Mononuclear cell (primary cell): ENCODE measurements around the gene HBG1. TPM values are rescaled to one million over a fixed set of nuclear protein-coding genes. Genes with fewer than 3 reads are reported as not detected.

Experiments
- H3K27me3 ChIP-seq: 2 replicates; pipeline ENCODE4 v1.6.0; 2011; ENCODE audit warnings: low read length, control low read depth; ENCODE audit not compliant: insufficient read depth
- H3K4me1 ChIP-seq: 2 replicates; pipeline ENCODE4 v1.5.1; 2011; ENCODE audit warnings: mild to moderate bottlenecking, low read length, control low read depth; ENCODE audit not compliant: insufficient read depth
- H3K4me3 ChIP-seq: 2 replicates; pipeline ENCODE4 v1.5.1; 2011; ENCODE audit warnings: mild to moderate bottlenecking, low read length, moderate library complexity
- H3K9me3 ChIP-seq: 2 replicates; pipeline ENCODE4 v1.5.1; 2011; ENCODE audit warnings: low read depth, mild to moderate bottlenecking, control low read depth, low read length
- total RNA-seq: library from RNA; depleted of rRNA; stranded (reverse); fragments of >200 nt; gene quantifications from one replicate; pipeline ENCODE4 v1.2.3, GENCODE V29; 2012

HBG1 gene
- total RNA-seq, 1 donor, result not detected

DNA sequence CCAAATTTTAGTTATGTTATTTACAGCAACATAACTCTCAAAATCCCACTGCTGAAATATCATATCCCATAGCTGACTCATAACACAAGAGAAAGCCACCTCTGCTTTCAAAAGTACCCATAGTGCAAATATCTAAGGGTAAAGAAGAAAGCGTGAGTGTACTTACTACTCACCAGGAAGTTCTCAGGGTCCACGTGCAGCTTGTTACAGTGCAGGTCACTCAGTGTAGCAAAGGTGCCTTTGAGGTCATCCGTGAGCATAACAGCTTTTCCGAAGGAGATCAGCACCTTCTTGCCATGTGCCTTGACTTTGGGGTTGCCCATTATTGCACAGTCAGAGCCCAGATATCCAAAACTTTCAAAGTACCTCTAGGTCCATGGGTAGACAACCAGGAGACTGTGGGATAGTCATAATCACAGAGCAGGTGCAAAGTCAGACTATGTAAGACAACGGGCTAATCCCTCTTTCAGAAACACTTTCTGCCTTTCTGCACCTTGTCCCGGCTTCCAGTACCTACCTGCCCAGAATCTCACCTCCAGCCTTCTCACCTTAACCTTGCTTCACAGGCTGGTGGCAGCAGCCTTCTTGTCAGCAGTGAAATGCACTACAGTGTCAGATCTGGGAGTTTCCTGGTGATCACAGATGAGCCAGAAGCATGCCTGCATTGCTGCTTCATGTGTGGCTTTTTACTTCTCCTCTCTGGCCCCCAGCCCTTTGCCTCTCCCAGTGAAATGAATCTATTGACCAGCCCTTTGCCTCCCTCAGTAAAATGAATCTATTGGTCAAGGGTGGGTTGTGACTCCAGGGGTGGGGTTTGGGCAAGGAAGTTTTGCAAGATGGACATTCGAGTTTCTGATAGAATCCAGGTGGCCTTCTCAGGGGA, 6.5 kb downstream of the HBG1 start:
- no peaks in the 10 kb centered on the region for H3K4me1 ChIP-seq
- no peaks in the 10 kb centered on the region for H3K9me3 ChIP-seq
- H3K27me3 ChIP-seq, result no peaks in the 10 kb centered on the region
- H3K4me3 ChIP-seq, result no peak overlapping the region

DNA sequence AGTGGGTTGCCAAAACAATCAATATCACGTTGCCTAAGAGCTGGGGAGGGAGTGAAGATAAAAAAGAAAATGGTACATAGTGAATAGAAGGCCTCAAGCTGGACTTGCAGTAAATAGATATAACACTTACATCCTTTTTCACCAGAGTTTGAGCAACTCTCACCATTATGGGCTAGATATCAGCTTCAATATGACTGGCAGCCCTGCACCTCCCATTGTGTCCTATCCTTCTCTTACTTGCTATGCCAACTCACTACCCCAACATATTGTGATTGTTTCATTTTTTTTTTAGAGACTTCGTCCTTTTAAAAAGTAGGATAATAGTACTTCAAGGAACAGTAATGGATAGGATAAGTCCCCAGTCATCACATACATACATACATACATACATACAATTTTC, 7.4 kb downstream of the HBG1 start:
- Histone ChIP-seq H3K27me3 (no peaks in the 10 kb centered on the region), H3K4me3 (no peak overlapping the region), H3K4me1 (no peaks in the 10 kb centered on the region), H3K9me3 (no peaks in the 10 kb centered on the region)

DNA sequence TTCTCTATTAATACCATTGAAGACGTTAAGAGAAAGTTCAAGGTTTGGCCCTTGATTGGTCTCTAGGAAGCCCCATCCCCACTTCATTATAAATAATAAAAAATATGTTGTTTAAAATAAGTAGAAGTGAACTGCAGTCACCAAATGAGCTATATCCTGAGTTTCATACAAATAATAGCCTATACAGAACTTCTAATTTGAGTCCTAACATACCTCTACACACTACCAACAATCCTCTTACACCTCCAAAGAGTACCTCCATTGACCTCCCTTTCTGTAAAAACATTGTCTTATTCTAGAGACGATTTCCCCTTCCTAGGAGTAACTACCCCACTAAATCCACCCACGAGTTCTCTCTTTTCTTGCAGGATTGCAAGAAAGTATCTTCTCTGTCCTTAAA, 8.2 kb downstream of the HBG1 start:
- H3K4me1 ChIP-seq, result no peaks in the 10 kb centered on the region
- H3K4me3 ChIP-seq, result no peak overlapping the region
- no peaks in the 10 kb centered on the region for H3K27me3 ChIP-seq
- H3K9me3 ChIP-seq, result no peaks in the 10 kb centered on the region

DNA sequence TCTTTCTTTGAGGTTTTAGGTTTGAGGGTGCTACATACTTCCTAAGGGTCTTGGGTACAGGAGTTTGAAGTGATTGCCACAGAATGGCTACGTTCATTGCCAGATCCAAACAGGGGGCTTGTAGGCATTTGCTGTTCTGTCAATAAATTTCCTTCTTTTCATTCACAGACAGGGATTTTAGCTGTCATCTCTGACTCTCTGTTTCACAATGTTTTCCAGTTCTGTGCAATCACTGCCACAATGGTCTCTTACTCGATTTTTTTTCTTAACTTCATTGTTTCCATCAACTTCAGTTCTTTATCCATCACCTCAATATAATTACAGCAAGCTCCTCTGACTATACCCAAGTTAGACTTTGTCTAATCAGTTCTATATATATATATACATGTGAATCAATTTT, 9.2 kb downstream of the HBG1 start:
- Histone ChIP-seq H3K27me3 (no peaks in the 10 kb centered on the region), H3K4me1 (no peaks in the 10 kb centered on the region), H3K4me3 (no peak overlapping the region), H3K9me3 (no peaks in the 10 kb centered on the region)

DNA sequence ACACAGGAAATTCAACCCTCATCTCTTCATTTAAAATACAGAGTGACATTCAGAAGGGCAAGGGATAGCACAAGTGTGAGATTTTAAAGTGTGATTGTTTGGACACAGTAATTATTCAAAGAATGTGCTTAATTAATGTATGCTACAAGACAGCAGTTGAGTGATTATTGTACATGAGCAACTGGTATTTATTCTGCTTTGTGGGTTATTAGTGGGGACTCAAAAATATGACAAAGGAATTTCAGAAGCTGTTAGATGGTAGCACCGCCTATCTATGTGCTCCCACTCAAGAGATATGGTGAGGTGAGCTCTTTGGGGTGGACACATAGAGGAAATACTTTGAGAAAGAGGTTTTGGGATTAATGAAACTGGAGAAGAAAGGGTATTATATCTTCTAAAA, 9.6 kb downstream of the HBG1 start:
- Histone ChIP-seq H3K9me3 (no peaks in the 10 kb centered on the region), H3K4me3 (no peak overlapping the region), H3K27me3 (no peaks in the 10 kb centered on the region), H3K4me1 (no peaks in the 10 kb centered on the region)

DNA sequence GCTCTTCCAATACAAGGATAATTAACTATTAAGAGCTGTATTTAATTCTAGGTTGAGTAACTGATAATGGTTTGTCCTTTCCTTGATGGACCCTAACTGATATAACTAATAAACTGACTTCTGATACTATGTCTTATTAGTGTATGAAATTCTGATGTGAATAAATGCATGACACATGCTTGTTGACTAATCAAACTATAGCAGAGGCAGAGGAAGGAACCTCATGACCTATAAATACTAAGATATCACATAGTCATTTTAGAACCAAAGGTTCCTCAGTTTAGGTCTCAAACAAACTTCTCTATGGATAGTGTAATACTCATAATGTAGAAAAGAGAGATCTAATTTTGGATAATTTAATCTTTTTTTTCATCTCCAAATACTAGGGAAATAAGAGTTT, 10.6 kb downstream of the HBG1 start:
- H3K27me3 ChIP-seq, result no peaks in the 10 kb centered on the region
- H3K4me3 ChIP-seq, result no peak overlapping the region
- no peaks in the 10 kb centered on the region for H3K4me1 ChIP-seq
- no peaks in the 10 kb centered on the region for H3K9me3 ChIP-seq

DNA sequence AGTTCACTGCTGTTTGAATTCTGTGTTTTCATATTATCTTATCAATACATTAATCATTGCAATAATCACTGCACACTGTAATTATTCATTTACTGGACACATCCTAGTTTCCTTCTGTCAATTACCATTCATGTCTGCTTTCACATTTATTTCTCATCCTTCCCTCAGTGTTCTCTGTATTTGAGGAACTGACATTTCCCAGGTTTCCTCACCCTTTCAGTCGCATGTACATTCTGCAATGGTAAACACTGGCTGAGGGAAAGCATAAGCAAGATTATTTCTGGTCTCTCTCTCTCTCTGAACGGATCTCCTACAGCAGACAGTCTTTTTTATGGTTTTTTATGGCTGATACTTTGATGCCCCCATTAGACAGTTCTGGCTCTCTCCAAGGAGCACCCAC, 11.2 kb downstream of the HBG1 start:
- no peak overlapping the region for H3K4me3 ChIP-seq
- H3K9me3 ChIP-seq, result no peaks in the 10 kb centered on the region
- no peaks in the 10 kb centered on the region for H3K4me1 ChIP-seq
- no peaks in the 10 kb centered on the region for H3K27me3 ChIP-seq

DNA sequence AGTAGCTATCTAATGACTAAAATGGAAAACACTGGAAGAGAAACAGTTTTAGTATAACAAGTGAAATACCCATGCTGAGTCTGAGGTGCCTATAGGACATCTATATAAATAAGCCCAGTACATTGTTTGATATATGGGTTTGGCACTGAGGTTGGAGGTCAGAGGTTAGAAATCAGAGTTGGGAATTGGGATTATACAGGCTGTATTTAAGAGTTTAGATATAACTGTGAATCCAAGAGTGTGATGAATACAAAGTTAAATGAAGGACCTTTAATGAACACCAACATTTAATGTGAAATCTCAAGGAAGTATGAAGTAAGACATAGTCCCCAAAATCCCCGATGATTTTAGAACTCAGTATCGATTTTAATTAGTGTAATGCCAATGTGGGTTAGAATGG, 12.2 kb downstream of the HBG1 start:
- Histone ChIP-seq H3K4me1 (no peaks in the 10 kb centered on the region), H3K9me3 (no peaks in the 10 kb centered on the region), H3K27me3 (no peaks in the 10 kb centered on the region), H3K4me3 (no peak overlapping the region)

DNA sequence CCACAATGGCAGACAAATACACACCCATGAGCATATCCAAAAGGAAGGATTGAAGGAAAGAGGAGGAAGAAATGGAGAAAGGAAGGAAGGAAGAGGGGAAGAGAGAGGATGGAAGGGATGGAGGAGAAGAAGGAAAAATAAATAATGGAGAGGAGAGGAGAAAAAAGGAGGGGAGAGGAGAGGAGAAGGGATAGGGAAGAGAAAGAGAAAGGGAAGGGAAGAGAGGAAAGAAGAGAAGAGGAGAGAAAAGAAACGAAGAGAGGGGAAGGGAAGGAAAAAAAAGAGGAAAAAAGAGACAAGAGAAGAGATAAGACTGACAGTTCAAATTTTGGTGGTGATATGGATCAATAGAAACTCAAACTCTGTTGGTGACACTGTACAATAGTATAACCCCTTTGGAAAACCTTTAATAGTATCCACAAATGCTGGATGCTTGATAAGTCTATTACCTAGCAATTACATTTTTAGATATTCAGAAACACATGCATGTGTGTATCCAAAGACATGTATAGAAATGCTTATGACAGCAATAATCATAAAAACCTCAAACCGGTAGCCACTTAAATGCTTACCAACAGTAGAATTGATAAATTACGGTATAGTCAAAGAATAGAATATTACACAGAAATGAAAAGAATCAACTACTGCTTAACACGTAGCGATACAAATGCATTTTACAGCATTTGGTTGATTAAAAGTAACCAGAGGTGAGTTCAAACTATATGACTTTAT, 14.1 kb downstream of the HBG1 start:
- no peaks in the 10 kb centered on the region for H3K9me3 ChIP-seq
- no peak overlapping the region for H3K4me3 ChIP-seq
- no peaks in the 10 kb centered on the region for H3K4me1 ChIP-seq
- no peaks in the 10 kb centered on the region for H3K27me3 ChIP-seq

DNA sequence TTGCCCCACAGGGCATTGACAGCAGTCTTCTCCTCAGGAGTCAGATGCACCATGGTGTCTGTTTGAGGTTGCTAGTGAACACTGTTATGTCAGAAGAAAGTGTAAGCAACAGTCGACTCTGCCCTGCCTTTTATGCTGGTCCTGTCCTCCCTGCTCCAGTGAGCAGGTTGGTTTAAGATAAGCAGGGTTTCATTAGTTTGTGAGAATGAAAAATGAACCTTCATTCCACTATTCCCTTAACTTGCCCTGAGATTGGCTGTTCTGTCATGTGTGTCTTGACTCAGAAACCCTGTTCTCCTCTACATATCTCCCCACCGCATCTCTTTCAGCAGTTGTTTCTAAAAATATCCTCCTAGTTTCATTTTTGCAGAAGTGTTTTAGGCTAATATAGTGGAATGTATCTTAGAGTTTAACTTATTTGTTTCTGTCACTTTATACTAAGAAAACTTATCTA, 15.2 kb downstream of the HBG1 start, which contains the start of gene HBD:
HBD (minus strand) TSS at position 103 of the 454 bp plus-strand sequence; CDS start at position 53, 50 bp downstream.
- no peaks in the 10 kb centered on the region for H3K9me3 ChIP-seq
- no peak within 1 kb of the TSS for H3K4me3 ChIP-seq
- no peaks in the 10 kb centered on the region for H3K4me1 ChIP-seq
- no peaks in the 10 kb centered on the region for H3K27me3 ChIP-seq

DNA sequence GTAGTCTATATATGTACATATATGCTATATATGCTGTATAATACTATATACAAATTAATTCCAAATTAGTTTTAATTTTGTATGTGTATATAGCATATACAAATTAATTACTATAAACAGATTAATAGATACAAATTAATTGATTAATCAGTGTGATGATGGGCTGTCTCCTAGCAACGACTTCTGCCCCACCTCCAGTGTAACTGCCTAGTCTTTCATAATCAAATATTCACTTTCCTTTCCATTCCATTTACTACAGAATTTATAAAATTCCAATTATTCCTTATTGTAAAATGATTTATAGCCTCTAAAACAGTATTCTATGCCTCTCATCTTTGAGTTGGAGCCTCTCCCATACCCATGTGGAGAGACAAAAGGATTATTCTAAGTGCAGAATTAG, 16.4 kb downstream of the HBG1 start:
- Histone ChIP-seq H3K9me3 (no peaks in the 10 kb centered on the region), H3K27me3 (no peaks in the 10 kb centered on the region), H3K4me1 (no peaks in the 10 kb centered on the region), H3K4me3 (no peak overlapping the region)

DNA sequence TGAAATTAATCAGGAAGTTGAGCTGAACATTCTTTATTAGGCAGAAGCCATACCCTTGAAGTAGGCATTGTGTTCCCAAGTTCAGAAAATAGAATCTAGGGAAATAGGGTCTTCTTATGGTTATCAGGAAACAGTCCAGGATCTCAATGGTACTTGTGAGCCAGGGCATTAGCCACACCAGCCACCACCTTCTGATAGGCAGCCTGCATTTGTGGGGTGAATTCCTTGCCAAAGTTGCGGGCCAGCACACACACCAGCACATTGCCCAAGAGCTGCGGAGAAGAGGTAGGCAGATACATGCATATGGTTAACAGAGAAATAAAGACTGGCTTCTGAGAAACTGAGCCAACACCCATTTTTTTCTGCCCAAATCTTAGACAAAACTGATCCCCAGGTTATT, 16.8 kb downstream of the HBG1 start:
- H3K9me3 ChIP-seq, result no peaks in the 10 kb centered on the region
- no peak overlapping the region for H3K4me3 ChIP-seq
- H3K27me3 ChIP-seq, result no peaks in the 10 kb centered on the region
- H3K4me1 ChIP-seq, result no peaks in the 10 kb centered on the region

DNA sequence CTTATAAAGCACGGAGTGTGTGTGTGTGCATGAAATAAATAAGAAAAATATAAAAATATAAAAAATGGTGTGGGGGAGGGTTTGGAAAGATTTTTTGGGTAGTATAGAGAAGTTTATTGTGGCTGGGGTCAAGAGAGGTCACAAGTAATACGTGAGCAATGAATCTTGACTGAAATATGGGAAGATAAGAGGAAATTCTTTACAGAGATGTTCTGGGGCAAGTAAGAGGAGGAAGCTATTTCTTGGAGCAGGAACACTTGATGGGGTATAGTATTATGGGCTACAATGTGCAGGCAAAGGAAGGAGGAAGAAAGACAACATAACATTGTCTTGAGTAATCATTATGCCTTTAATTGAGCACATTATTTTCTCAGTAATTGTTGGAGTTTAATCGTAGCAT, 17.5 kb downstream of the HBG1 start:
- no peaks in the 10 kb centered on the region for H3K27me3 ChIP-seq
- no peaks in the 10 kb centered on the region for H3K9me3 ChIP-seq
- H3K4me1 ChIP-seq, result no peaks in the 10 kb centered on the region
- no peak overlapping the region for H3K4me3 ChIP-seq

DNA sequence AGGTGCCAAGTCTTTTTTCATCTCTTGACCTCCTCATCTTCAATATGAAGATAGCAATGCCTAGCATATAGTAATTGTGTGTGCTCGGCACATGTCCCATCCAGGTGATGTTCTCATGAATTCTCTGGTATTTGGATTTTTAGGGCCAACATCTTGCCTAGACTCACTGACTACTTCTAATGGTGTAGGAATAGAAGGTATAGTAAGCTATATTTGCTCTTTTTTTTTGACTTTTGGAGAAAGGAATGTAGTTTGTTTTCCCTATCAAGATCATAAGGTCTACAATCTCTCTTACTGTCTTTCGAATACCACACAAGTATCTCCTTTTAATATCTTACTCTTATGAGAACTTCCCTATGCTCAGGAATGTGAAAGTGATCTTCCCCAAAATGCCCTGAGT, 18.5 kb downstream of the HBG1 start:
- no peaks in the 10 kb centered on the region for H3K4me1 ChIP-seq
- H3K9me3 ChIP-seq, result no peaks in the 10 kb centered on the region
- no peak overlapping the region for H3K4me3 ChIP-seq
- H3K27me3 ChIP-seq, result no peaks in the 10 kb centered on the region

DNA sequence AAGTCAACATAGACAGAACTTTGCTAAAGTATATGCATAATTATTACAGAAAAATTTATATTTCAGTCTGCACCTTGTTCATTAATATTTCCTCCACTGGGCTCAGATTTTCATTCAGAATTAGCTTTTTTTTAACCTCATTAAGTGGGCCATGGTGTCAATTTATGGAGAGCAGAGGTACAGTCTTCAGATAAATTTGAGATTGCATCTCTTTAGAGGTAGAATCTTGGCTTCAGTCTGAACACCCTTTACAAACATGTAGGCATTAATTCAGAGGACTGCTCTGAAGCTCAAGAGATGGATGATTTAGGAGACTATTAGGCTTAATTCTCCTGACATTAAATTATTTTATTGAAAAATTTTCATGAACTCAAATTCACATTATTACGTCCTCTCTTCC, 19.4 kb downstream of the HBG1 start:
- no peaks in the 10 kb centered on the region for H3K4me1 ChIP-seq
- H3K9me3 ChIP-seq, result no peaks in the 10 kb centered on the region
- H3K4me3 ChIP-seq, result no peak overlapping the region
- H3K27me3 ChIP-seq, result no peaks in the 10 kb centered on the region
